ENCODE results near the gene KRTAP16-1.

The KRTAP16-1 gene

GRCh38 chr17:41335747-41336146, 26.6 kb upstream of the KRTAP16-1 start:
- no peak for TF ChIP-seq CTCF (conservative IDR thresholded peaks at IDR 0.05; ENCODE audit: low read depth, low read length)
- DNase-seq (ENCODE audit: low read depth), result no peak
- H3K4me3 ChIP-seq (ENCODE audit: low read length), result no peak overlapping the region

GRCh38 chr17:41334385-41335305, 25.5 kb upstream of the KRTAP16-1 start:
- TF ChIP-seq CTCF (conservative IDR thresholded peaks at IDR 0.05; ENCODE audit: low read depth, low read length), result no peak
- no peak for DNase-seq (ENCODE audit: low read depth)

GRCh38 chr17:41333836-41334235, 24.7 kb upstream of the KRTAP16-1 start:
- no peak overlapping the region for H3K4me3 ChIP-seq (ENCODE audit: low read length)
- no peak for DNase-seq (ENCODE audit: low read depth)
- no peak for TF ChIP-seq CTCF (conservative IDR thresholded peaks at IDR 0.05; ENCODE audit: low read depth, low read length)

More at GRCh38 chr17:41334385-41335305, 25.5 kb upstream of the KRTAP16-1 start:
- H3K4me3 ChIP-seq (ENCODE audit: low read length), result no peak overlapping the region

- H3K4me3 ChIP-seq (ENCODE audit: low read length), result no peak overlapping the region
- TF ChIP-seq CTCF (conservative IDR thresholded peaks at IDR 0.05; ENCODE audit: low read depth, low read length), result no peak
- DNase-seq (ENCODE audit: low read depth), result no peak
Observed at GRCh38 chr17:41333098-41333497, 24.0 kb upstream of the KRTAP16-1 start.

GRCh38 chr17:41332239-41332638, 23.1 kb upstream of the KRTAP16-1 start:
- DNase-seq (ENCODE audit: low read depth), result no peak
- no peak overlapping the region for H3K4me3 ChIP-seq (ENCODE audit: low read length)
- TF ChIP-seq CTCF (conservative IDR thresholded peaks at IDR 0.05; ENCODE audit: low read depth, low read length), result no peak

GRCh38 chr17:41331606-41332005, 22.5 kb upstream of the KRTAP16-1 start:
- no peak for TF ChIP-seq CTCF (conservative IDR thresholded peaks at IDR 0.05; ENCODE audit: low read depth, low read length)
- no peak overlapping the region for H3K4me3 ChIP-seq (ENCODE audit: low read length)
- DNase-seq (ENCODE audit: low read depth), result no peak

Data from retinal pigment epithelial cell (primary cell).